GM10266 (cell line): ENCODE data around the gene RBMS3.

ENCODE experiments used
- DNase-seq: peaks from one replicate; pipeline ENCODE4 v3.0.0; 2012; ENCODE audit errors: extremely low spot score
- CTCF ChIP-seq: IDR thresholded peaks from 2 replicates; pipeline ENCODE4 v1.5.1; 2012; ENCODE audit warnings: mild to moderate bottlenecking, low read depth; ENCODE audit not compliant: control insufficient read depth, insufficient read depth; ENCODE audit errors: missing control alignments

Gene RBMS3

GRCh38 chr3:29826712-29827111, 545.8 kb downstream of the RBMS3 start:
- DNase-seq = no peak
- TF ChIP-seq CTCF = no peak

GRCh38 chr3:29827756-29828155, 546.9 kb downstream of the RBMS3 start:
- DNase-seq = no peak
- TF ChIP-seq CTCF = no peak

- TF ChIP-seq CTCF = no peak
- no peak for DNase-seq
Observed at GRCh38 chr3:29829340-29829739, 548.5 kb downstream of the RBMS3 start.

GRCh38 chr3:29850641-29851040, 569.8 kb downstream of the RBMS3 start:
- TF ChIP-seq CTCF = no peak
- DNase-seq = no peak

GRCh38 chr3:29852767-29853166, 571.9 kb downstream of the RBMS3 start:
- no peak for DNase-seq
- no peak for TF ChIP-seq CTCF

- no peak for DNase-seq
- TF ChIP-seq CTCF = no peak
Observed at GRCh38 chr3:29853841-29854397, 573.0 kb downstream of the RBMS3 start.

- no peak for DNase-seq
- no peak for TF ChIP-seq CTCF
Observed at GRCh38 chr3:29854821-29855220, 574.0 kb downstream of the RBMS3 start.
